ENCODE results near the gene SH3BGR.

Gene SH3BGR

GRCh38 chr21:39456665-39457064, 4.9 kb downstream of the SH3BGR start:
- DNase-seq (ENCODE audit: low read depth in 2 of 2) = no peak

GRCh38 chr21:39461419-39461818, 9.6 kb downstream of the SH3BGR start:
- no peak for DNase-seq (ENCODE audit: low read depth in 2 of 2)

- DNase-seq (ENCODE audit: low read depth in 2 of 2) = no peak
These were observed 11.5 kb downstream of the SH3BGR start for GRCh38 chr21:39463308-39463707.

GRCh38 chr21:39466584-39466983, 14.8 kb downstream of the SH3BGR start:
- DNase-seq (ENCODE audit: low read depth in 2 of 2) = no peak

- DNase-seq (ENCODE audit: low read depth in 2 of 2) = no peak
These were observed 16.0 kb downstream of the SH3BGR start for GRCh38 chr21:39467746-39468145.

- no peak for DNase-seq (ENCODE audit: low read depth in 2 of 2)
These were observed 16.8 kb downstream of the SH3BGR start for GRCh38 chr21:39468559-39468958.

GRCh38 chr21:39471598-39471997, 19.8 kb downstream of the SH3BGR start:
- DNase-seq (ENCODE audit: low read depth in 2 of 2) = no peak

GRCh38 chr21:39472786-39473185, 21.0 kb downstream of the SH3BGR start:
- no peak for DNase-seq (ENCODE audit: low read depth in 2 of 2)

GRCh38 chr21:39474611-39475010, 22.8 kb downstream of the SH3BGR start:
- no peak for DNase-seq (ENCODE audit: low read depth in 2 of 2)

- no peak for DNase-seq (ENCODE audit: low read depth in 2 of 2)
These were observed 27.5 kb downstream of the SH3BGR start for GRCh38 chr21:39479164-39479813.

- DNase-seq (ENCODE audit: low read depth in 2 of 2) = no peak
These were observed 28.0 kb downstream of the SH3BGR start for GRCh38 chr21:39479814-39480182.

- no peak for DNase-seq (ENCODE audit: low read depth in 2 of 2)
These were observed 28.5 kb downstream of the SH3BGR start for GRCh38 chr21:39480271-39480670.

- no peak for DNase-seq (ENCODE audit: low read depth in 2 of 2)
These were observed 30.1 kb downstream of the SH3BGR start for GRCh38 chr21:39481886-39482285.

GRCh38 chr21:39483917-39484316, 32.1 kb downstream of the SH3BGR start:
- no peak for DNase-seq (ENCODE audit: low read depth in 2 of 2)

GRCh38 chr21:39484711-39485276, 33.0 kb downstream of the SH3BGR start:
- no peak for DNase-seq (ENCODE audit: low read depth in 2 of 2)

GRCh38 chr21:39489380-39489924, 37.7 kb downstream of the SH3BGR start:
- no peak for DNase-seq (ENCODE audit: low read depth in 2 of 2)

- no peak for DNase-seq (ENCODE audit: low read depth in 2 of 2)
These were observed 47.4 kb downstream of the SH3BGR start for GRCh38 chr21:39499156-39499555.

- DNase-seq (ENCODE audit: low read depth in 2 of 2) = no peak
These were observed 50.9 kb downstream of the SH3BGR start for GRCh38 chr21:39502631-39503030.

GRCh38 chr21:39503123-39503762, 51.5 kb downstream of the SH3BGR start:
- no peak for DNase-seq (ENCODE audit: low read depth in 2 of 2)

GRCh38 chr21:39504230-39504629, 52.5 kb downstream of the SH3BGR start:
- no peak for DNase-seq (ENCODE audit: low read depth in 2 of 2)

- DNase-seq (ENCODE audit: low read depth in 2 of 2) = no peak
These were observed 58.5 kb downstream of the SH3BGR start for GRCh38 chr21:39510240-39510639.

- no peak for DNase-seq (ENCODE audit: low read depth in 2 of 2)
These were observed 59.3 kb downstream of the SH3BGR start for GRCh38 chr21:39511102-39511501.

GRCh38 chr21:39513735-39514134, 62.0 kb downstream of the SH3BGR start:
- DNase-seq (ENCODE audit: low read depth in 2 of 2) = no peak

Measured in stimulated activated CD8-positive, alpha-beta memory T cell treated with anti-CD3 and anti-CD28 coated beads, Interleukin-7, amount 100 ng/mL, for 4 hours (primary cell).